GM10266 (cell line): ENCODE measurements around the gene TRMT11.
"Not testable (repeated sequence)": the region's sequence is repeated elsewhere in the genome, so short reads cannot be mapped to it uniquely, and the experiment has no call there.

ENCODE experiments used
- DNase-seq: peaks from one replicate; pipeline ENCODE4 v3.0.0; 2012; ENCODE audit errors: extremely low spot score
- CTCF ChIP-seq: IDR thresholded peaks from 2 replicates; pipeline ENCODE4 v1.5.1; 2012; ENCODE audit warnings: mild to moderate bottlenecking, low read depth; ENCODE audit not compliant: control insufficient read depth, insufficient read depth; ENCODE audit errors: missing control alignments

Gene TRMT11

GRCh38 chr6:125968493-125968892, 17.8 kb upstream of the TRMT11 start:
- DNase-seq: no peak
- no peak for TF ChIP-seq CTCF

GRCh38 chr6:125970760-125971159, 15.6 kb upstream of the TRMT11 start:
- no peak for TF ChIP-seq CTCF
- no peak for DNase-seq

- not testable (repeated sequence) for DNase-seq
These were observed 13.9 kb upstream of the TRMT11 start for GRCh38 chr6:125972478-125972877.

- TF ChIP-seq CTCF: peak; percentile 51
- DNase-seq: peak; percentile 28
These were observed 12.0 kb upstream of the TRMT11 start for GRCh38 chr6:125974214-125974866.

GRCh38 chr6:125979101-125979500, 7.2 kb upstream of the TRMT11 start:
- DNase-seq: no peak
- TF ChIP-seq CTCF: no peak

- no peak for DNase-seq
- no peak for TF ChIP-seq CTCF
These were observed 4.7 kb upstream of the TRMT11 start for GRCh38 chr6:125981571-125982185.

GRCh38 chr6:125983246-125983945, 2.9 kb upstream of the TRMT11 start:
- no peak for DNase-seq
- TF ChIP-seq CTCF: no peak
